ENCODE data around the gene THOP1. TPM values are rescaled to one million over a fixed set of nuclear protein-coding genes. Genes with fewer than 3 reads are reported as not detected.
"Not testable (repeated sequence)": the region's sequence is repeated elsewhere in the genome, so short reads cannot be mapped to it uniquely, and the experiment has no call there.

Gene THOP1
- total and polyA plus RNA-seq, 7 donors = 46.0 to 92.2 (median 59.0) TPM

GRCh38 chr19:2815191-2815614 lies 29.9 kb downstream of the THOP1 start:
- Histone ChIP-seq H3K4me1 (peaks cover under 1% of the 10 kb centered on the region), H3K4me3 (no peak overlapping the region), H3K36me3 (ENCODE audit: insufficient read depth in 1 of 2, low read depth in 1 of 2) (peaks cover 0 to 21% of the 10 kb centered on the region in 2 donors), H3K27me3 (ENCODE audit: insufficient read depth in 3 of 3, low read length in 2 of 3) (no peaks in the 10 kb centered on the region), H3K9me3 (no peaks in the 10 kb centered on the region), H3K27ac (no peak overlapping the region)
- intact Hi-C loops (cut with DNase I) = no loop called here
- ATAC-seq (no peak), DNase-seq (no peak)
- TF ChIP-seq, protein P1, sequence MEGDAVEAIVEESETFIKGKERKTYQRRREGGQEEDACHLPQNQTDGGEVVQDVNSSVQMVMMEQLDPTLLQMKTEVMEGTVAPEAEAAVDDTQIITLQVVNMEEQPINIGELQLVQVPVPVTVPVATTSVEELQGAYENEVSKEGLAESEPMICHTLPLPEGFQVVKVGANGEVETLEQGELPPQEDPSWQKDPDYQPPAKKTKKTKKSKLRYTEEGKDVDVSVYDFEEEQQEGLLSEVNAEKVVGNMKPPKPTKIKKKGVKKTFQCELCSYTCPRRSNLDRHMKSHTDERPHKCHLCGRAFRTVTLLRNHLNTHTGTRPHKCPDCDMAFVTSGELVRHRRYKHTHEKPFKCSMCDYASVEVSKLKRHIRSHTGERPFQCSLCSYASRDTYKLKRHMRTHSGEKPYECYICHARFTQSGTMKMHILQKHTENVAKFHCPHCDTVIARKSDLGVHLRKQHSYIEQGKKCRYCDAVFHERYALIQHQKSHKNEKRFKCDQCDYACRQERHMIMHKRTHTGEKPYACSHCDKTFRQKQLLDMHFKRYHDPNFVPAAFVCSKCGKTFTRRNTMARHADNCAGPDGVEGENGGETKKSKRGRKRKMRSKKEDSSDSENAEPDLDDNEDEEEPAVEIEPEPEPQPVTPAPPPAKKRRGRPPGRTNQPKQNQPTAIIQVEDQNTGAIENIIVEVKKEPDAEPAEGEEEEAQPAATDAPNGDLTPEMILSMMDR (IDR thresholded peaks at IDR 0.05) = no peak
- 89 to 92% (median 90%) methylated on average over 13 of the region's 13 CpGs for WGBS, 3 donors

- H3K36me3 ChIP-seq (ENCODE audit: insufficient read depth in 1 of 2, low read depth in 1 of 2) = peaks cover 0 to 16% of the 10 kb centered on the region in 2 donors
- H3K27ac ChIP-seq = no peak overlapping the region
- ATAC-seq (no peak), DNase-seq (no peak)
- H3K4me1 ChIP-seq = peaks cover 5% of the 10 kb centered on the region
- intact Hi-C loops (cut with DNase I) = no loop called here
- H3K4me3 ChIP-seq = no peak overlapping the region
- H3K9me3 ChIP-seq = no peaks in the 10 kb centered on the region
- no peaks in the 10 kb centered on the region for H3K27me3 ChIP-seq (ENCODE audit: insufficient read depth in 3 of 3, low read length in 2 of 3)
- TF ChIP-seq, protein P1 (IDR thresholded peaks at IDR 0.05) = no peak
- 81 to 86% (median 84%) methylated on average over 15 of the region's 15 CpGs for WGBS, 3 donors
These were observed 30.6 kb downstream of the THOP1 start for GRCh38 chr19:2815923-2816322.

GRCh38 chr19:2816641-2817040 lies 31.3 kb downstream of the THOP1 start:
- WGBS, 3 donors = 83 to 88% (median 86%) methylated on average over 16 of the region's 16 CpGs
- TF ChIP-seq, protein P1 (IDR thresholded peaks at IDR 0.05) = no peak
- intact Hi-C loops (cut with DNase I) = no loop called here
- Histone ChIP-seq H3K36me3 (ENCODE audit: insufficient read depth in 1 of 2, low read depth in 1 of 2) (peaks cover 0 to 10% of the 10 kb centered on the region in 2 donors), H3K27me3 (ENCODE audit: insufficient read depth in 3 of 3, low read length in 2 of 3) (no peaks in the 10 kb centered on the region), H3K4me3 (no peak overlapping the region), H3K27ac (no peak overlapping the region), H3K4me1 (peaks cover 5% of the 10 kb centered on the region), H3K9me3 (no peaks in the 10 kb centered on the region)
- no peak for ATAC-seq
- DNase-seq = no peak

DNA sequence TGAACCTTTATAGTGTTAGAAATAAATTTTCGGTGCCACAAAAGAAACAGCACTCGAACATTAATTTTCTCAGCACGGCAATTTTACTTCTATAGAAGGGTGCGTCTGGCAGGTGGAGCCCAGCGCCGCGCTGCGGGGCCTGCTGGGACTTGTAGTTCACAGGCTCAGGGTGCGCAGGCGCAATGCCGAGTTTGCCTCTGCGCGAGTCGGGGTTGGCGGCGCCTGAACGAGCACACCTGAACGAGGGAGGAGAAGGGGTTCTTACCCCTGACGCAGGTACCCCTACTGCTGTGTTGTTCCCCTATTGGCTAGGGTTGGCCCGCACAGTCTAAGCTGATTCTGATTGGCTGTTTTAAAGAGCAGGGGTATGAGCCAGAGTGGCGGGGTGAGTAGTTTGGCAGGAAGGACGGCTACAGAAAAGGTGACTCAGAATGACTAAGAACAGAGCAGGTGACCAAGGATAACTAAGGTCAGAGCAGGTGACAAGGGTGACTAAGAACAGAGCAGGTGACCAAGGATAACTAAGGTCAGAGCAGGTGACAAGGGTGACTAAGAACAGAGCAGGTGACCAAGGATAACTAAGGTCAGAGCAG lies 32.0 kb downstream of the THOP1 start:
- 71 to 76% (median 76%) methylated on average over 22 of the region's 22 CpGs for WGBS, 3 donors
- H3K4me1 ChIP-seq; H3K27ac ChIP-seq; intact Hi-C loops (cut with DNase I); H3K27me3 ChIP-seq (ENCODE audit: insufficient read depth in 3 of 3, low read length in 2 of 3); DNase-seq; H3K9me3 ChIP-seq; H3K4me3 ChIP-seq; ATAC-seq: not testable (repeated sequence)
- H3K36me3 ChIP-seq (ENCODE audit: insufficient read depth in 1 of 2, low read depth in 1 of 2) = peaks cover 0 to 10% of the 10 kb centered on the region in 2 donors

DNA sequence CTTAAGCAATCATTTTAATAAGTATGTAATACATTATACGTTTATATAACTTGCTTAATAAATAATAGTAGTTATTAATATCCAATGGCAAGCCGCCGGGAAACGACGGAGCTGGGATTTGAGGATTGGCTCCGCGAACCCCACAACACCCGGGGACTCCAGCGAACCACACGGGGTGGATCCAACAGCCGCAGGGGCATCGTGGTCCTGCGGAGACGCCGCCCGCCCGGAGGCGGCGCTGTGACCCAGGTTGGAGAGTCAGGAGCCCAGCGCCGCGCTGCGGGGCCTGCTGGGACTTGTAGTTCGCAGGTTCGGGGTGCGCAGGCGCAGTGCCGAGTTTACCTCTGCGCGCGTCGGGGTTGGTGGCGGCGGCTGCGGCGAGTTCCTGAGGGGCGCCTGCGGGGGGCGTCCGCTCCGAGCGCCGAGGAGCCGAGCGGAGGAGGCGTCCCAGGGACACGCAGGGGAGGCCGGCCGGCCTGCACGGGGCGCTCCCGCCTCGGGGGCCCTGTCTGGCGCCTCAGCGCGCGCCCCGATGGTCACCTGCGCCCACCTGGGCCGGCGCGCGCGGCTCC lies 34.3 kb downstream of the THOP1 start, which contains the start of gene ZNF554:
Gene ZNF554, plus strand, starts transcription at position 329 of the 572 bp plus-strand sequence. Its CDS starts 204 bp downstream, at position 533.
- intact Hi-C loops (cut with DNase I) = no loop called here
- H3K27me3 ChIP-seq (ENCODE audit: insufficient read depth in 3 of 3, low read length in 2 of 3) = no peaks in the 10 kb centered on the region
- peak within 1 kb of the TSS; percentile 74 for H3K27ac ChIP-seq
- ATAC-seq (peak; percentile 97 to 99 (median 99)), DNase-seq (peak; percentile 97 to 99)
- H3K9me3 ChIP-seq = no peaks in the 10 kb centered on the region
- TF ChIP-seq, protein P1 (IDR thresholded peaks at IDR 0.05) = peak; percentile 91
- 0 to 1% (median 0%) methylated on average over 31 to 64 of the region's 64 CpGs for WGBS, 3 donors
- H3K36me3 ChIP-seq (ENCODE audit: insufficient read depth in 1 of 2, low read depth in 1 of 2) = peaks cover 0 to 27% of the 10 kb centered on the region in 2 donors
- H3K4me1 ChIP-seq = peaks cover 5% of the 10 kb centered on the region
- peak within 1 kb of the TSS; percentile 89 for H3K4me3 ChIP-seq
